ENCODE results near the gene XPO4.

DNA sequence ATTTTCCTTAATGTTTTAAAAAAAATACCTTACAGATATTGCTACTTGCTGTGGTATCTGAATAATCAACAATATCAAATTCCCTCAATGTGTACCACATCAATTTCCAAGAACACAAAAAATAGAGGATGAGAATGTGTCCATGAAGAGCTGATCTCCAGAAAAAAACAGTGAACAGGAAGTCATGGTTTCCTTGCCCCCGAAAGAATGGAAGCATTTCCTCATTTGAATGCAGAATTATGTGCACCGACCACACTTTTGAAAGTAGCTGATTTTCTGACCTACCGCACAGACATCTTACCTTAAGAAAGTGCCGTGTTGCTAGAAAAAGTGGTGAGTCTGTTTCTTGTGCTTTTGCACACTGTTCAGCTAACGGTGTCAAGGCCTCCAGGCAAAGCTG is 115.4 kb downstream of the XPO4 start:
- TF ChIP-seq POLR2AphosphoS5 (IDR thresholded peaks at IDR 0.05; ENCODE audit: low read depth, low read length) (no peak), TAF1 (IDR thresholded peaks at IDR 0.05; ENCODE audit: borderline replicate concordance, insufficient read depth, low read length) (no peak), FOXP2 (optimal IDR thresholded peaks at IDR 0.05; ENCODE audit: borderline replicate concordance, extremely low read depth, extremely low read length, insufficient read depth) (no peak)
